Duodenal mucosa (tissue), 2 donors: ENCODE results near the gene FAM180A.

Source experiments
- H3K27ac ChIP-seq: one replicate; pipeline ENCODE4 v1.7.0; 2013; ENCODE audit warnings: low read depth, low read length
- H3K27me3 ChIP-seq, 2 donors: one replicate each; pipeline ENCODE4 v1.7.0; 2013; ENCODE audit warnings: low read length in 2 of 2, control low read depth in 1 of 2; ENCODE audit not compliant: insufficient read depth in 2 of 2, control insufficient read depth in 1 of 2
- H3K36me3 ChIP-seq, 2 donors: one replicate each; pipeline ENCODE4 v1.7.0; 2013; ENCODE audit warnings: low read length in 2 of 2, control low read depth in 1 of 2; ENCODE audit not compliant: insufficient read depth in 2 of 2, control insufficient read depth in 1 of 2
- H3K4me1 ChIP-seq, 2 donors: one replicate each; pipeline ENCODE4 v1.7.0; 2013; ENCODE audit warnings: low read length in 2 of 2, control low read depth in 1 of 2; ENCODE audit not compliant: insufficient read depth in 2 of 2, control insufficient read depth in 1 of 2
- H3K4me3 ChIP-seq, 2 donors: one replicate each; pipeline ENCODE4 v1.7.0; 2013; ENCODE audit warnings: low read length in 2 of 2, low read depth in 1 of 2
- H3K9ac ChIP-seq, 2 donors: one replicate each; pipeline ENCODE4 v1.7.0; 2013; ENCODE audit warnings: low read length in 2 of 2, low read depth in 1 of 2
- H3K9me3 ChIP-seq, 2 donors: one replicate each; pipeline ENCODE4 v1.7.0; 2013; ENCODE audit warnings: low read length in 2 of 2, control low read depth in 1 of 2; ENCODE audit not compliant: control insufficient read depth in 1 of 2

Gene FAM180A

DNA sequence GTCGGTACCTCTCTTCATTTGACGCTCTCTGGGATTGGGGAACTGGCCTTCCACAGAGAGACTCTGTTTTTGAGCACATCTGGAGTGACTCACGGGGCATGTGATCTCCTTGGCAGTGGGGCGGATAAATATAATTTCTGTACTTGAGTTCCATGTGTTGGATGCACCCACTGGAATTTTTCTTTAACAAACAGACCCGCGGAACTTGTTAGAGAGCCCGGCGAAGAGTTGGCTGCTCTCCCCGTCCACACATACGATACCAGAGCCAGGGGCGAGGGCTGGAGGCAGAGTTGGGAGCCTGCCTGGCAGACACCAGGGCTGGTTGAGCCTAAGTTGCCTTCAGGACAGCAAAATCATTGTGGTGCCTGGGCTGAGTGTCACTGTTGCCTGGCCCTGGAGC lies at the start of gene FAM180A:
Gene FAM180A, minus strand, starts transcription at position 44 of the 400 bp plus-strand sequence. CDS start 233 bp downstream, outside the sequence.
- Histone ChIP-seq H3K27ac (peak within 1 kb of the TSS; percentile 5), H3K9ac (no peak within 1 kb of the TSS), H3K27me3 (no peaks in the 10 kb centered on the region), H3K9me3 (no peaks in the 10 kb centered on the region), H3K4me1 (no peaks in the 10 kb centered on the region), H3K4me3 (peak within 1 kb of the TSS in 1 of 2 donors; percentile 13), H3K36me3 (no peaks in the 10 kb centered on the region)

DNA sequence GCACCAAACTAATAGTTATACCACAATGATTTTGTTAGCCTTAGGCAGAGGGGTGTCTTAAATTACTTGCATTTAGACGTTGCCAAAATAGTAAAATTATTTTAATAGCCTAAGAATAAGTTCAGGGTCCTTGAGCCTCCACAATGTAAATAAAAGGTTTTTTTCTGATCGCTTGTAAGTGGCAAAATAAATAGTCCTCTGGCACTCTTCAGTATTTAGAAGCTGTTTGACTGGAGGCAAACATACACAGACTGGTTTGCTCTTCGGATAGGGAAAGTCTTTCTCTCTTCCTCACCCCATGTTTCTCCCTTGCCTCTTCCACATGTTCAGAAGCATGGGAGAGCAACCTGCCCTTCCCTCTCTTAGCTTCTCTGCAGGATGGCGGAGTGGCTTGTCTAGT lies 49.5 kb upstream of the FAM180A start:
- H3K36me3 ChIP-seq: no peaks in the 10 kb centered on the region
- no peak overlapping the region for H3K4me3 ChIP-seq
- H3K4me1 ChIP-seq: no peaks in the 10 kb centered on the region
- no peaks in the 10 kb centered on the region for H3K27me3 ChIP-seq
- H3K27ac ChIP-seq: no peak overlapping the region
- H3K9me3 ChIP-seq: no peaks in the 10 kb centered on the region
- H3K9ac ChIP-seq: no peak overlapping the region

DNA sequence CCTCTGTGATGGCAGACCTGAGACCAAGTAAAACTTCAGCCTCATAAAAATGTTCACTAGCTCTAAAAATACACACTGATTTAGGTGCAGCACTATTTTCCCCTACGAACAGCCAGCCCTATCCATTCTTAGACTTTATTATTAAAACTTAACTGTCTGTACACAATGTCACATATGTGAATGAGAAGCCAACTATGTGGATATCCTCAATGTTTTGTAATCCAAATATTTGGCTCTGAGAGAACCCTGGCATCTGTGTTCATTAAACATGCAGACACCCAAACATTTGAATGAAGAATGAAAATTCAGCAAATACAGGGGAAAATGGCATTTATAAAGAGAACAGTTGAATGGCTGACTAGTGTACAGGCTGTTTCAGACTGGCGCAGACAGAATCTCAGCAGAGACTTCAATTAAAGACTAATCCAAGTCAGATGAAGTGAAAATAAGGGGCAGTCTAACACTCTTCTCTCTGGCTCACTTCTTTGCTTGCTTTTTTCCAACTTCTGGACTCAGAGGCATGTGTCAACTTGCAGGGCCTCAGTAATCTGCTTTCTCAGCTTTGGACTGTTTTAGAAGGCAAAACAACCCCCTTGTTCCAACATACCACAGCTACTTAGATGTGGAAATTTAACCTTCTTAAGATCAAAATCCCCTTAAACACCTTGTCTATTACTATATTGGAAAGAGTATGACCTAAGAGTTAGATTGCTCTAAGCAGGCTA lies 47.4 kb upstream of the FAM180A start:
- no peaks in the 10 kb centered on the region for H3K4me1 ChIP-seq
- H3K9ac ChIP-seq: no peak overlapping the region
- H3K27me3 ChIP-seq: no peaks in the 10 kb centered on the region
- H3K9me3 ChIP-seq: no peaks in the 10 kb centered on the region
- no peak overlapping the region for H3K4me3 ChIP-seq
- no peak overlapping the region for H3K27ac ChIP-seq
- H3K36me3 ChIP-seq: no peaks in the 10 kb centered on the region

DNA sequence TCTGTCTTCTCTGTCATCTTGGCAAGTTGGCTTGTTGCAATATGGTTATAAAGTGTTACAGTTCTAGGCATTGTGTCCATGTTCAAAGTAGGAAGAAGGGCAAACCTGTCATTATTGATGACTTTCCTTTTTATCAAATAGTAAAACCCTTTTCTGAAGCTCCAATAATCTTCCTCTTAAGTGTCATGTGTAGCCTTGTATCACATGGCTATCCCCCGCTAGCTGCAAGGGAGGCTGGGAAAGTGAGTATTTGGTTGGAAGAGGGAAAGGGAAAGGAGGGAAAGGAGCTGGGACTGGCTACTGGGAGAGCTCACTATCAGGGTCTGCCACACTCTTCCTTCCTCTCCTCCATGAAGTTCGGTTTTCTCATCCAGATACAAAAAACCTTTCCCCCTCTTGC lies 45.2 kb upstream of the FAM180A start:
- Histone ChIP-seq H3K4me3 (no peak overlapping the region), H3K27me3 (no peaks in the 10 kb centered on the region), H3K9me3 (no peaks in the 10 kb centered on the region), H3K9ac (no peak overlapping the region), H3K4me1 (no peaks in the 10 kb centered on the region), H3K27ac (no peak overlapping the region), H3K36me3 (no peaks in the 10 kb centered on the region)

DNA sequence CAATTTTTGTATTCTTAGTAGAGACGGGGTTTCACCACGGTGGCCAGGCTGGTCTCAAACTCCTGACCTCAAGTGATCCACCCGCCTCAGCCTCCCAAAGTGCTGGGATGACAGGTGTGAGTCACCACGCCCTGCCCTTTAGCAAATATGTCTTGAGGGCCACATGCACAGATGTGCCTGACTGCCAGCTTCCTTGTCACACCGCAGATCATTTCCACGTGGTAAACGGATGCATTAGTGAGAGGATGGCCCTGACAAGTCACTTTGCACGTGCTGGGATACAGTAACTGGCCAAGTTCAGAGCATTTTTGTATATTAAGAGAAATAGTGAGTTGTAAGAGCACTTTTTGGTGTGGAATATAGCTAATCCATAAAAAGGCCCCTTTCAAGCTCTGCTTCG lies 44.3 kb upstream of the FAM180A start:
- Histone ChIP-seq H3K4me1 (no peaks in the 10 kb centered on the region), H3K27me3 (no peaks in the 10 kb centered on the region), H3K36me3 (no peaks in the 10 kb centered on the region), H3K9me3 (no peaks in the 10 kb centered on the region), H3K9ac (no peak overlapping the region), H3K27ac (no peak overlapping the region), H3K4me3 (no peak overlapping the region)

DNA sequence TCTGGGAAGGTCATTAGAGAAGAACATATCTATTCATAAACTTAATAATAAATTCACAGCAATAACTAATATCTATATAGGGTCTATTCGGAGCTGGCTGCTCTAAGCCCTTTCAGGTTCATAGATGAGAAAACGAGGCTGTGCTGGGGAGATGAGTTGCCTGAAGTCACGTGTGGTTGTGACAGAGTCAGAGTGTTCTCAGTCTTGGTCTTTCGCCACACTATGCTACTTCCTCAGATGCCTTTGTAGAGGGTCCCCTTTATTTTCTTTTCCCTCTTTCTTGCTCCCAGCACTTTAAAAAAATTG lies 43.7 kb upstream of the FAM180A start:
- no peaks in the 10 kb centered on the region for H3K4me1 ChIP-seq
- no peak overlapping the region for H3K27ac ChIP-seq
- H3K9ac ChIP-seq: no peak overlapping the region
- H3K4me3 ChIP-seq: no peak overlapping the region
- H3K9me3 ChIP-seq: no peaks in the 10 kb centered on the region
- no peaks in the 10 kb centered on the region for H3K36me3 ChIP-seq
- no peaks in the 10 kb centered on the region for H3K27me3 ChIP-seq

DNA sequence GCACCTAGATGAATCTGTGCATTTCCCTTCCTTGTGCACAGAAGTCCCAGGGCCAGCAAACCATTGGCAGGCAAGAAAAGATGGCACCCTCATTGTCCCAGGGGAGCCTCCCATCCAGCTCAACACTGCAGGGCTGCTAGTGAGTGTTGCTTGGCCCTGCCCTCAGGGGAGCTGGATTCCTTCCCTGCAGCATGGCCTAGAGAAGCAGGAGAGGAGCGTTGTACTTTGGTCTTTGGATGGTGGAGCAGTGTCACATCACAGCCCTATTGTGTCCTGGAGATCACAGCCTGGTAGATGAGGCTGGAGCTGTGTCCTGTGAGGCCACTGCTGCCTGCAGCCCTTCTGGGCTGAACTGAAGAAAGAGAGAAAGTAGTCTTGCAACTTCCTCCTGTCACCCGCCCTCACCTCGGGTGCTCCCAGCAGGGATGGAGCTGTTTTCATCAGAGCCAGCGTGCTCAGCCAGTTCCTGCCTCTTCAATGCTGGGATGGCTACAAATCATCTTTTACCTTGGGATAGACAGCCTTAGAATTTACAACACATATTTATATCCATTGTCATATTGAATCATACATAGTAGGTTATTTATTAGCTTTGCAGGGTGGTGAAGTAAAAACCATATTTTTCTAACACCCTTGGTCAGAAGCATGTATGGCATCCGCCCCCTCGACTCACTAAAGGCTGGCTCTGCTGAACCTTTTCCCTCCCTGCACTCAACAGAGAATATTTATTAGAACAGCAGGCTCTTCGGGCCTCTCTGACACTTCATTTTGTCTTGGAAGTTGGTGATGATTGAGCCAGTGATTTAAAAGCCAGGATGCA lies 43.1 kb upstream of the FAM180A start:
- no peaks in the 10 kb centered on the region for H3K36me3 ChIP-seq
- no peak overlapping the region for H3K27ac ChIP-seq
- H3K9ac ChIP-seq: no peak overlapping the region
- no peaks in the 10 kb centered on the region for H3K27me3 ChIP-seq
- no peaks in the 10 kb centered on the region for H3K9me3 ChIP-seq
- H3K4me1 ChIP-seq: no peaks in the 10 kb centered on the region
- no peak overlapping the region for H3K4me3 ChIP-seq

DNA sequence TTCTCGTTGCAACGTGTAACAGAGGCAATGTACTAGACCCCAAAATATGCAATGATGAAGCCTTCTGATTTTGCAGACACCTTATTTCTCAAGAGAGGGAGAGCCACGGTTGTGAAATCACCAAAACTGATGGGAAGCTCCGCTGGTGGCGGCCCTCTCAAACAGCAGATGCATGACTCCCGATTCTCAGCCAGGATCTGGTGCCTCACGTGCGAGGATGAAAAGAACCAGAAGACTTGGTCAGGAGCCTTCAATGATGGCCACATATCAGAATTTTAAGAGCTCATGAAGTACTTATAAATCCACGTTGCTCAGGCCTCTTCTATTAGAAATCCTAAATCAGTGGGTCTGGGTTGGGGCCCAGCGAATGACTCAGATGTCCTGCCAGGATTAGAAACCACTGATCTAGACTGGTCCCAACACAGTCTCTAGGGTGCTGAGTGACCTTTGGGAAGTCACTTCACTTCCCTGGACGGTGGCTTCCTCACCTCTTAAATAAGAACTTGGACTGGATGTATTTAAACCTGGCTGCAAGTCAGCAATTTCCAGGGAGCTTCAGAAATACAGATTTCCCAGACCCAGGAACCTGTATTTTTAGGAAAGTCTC lies 41.9 kb upstream of the FAM180A start:
- H3K36me3 ChIP-seq: no peaks in the 10 kb centered on the region
- H3K27ac ChIP-seq: no peak overlapping the region
- no peaks in the 10 kb centered on the region for H3K9me3 ChIP-seq
- no peaks in the 10 kb centered on the region for H3K27me3 ChIP-seq
- H3K4me3 ChIP-seq: no peak overlapping the region
- no peak overlapping the region for H3K9ac ChIP-seq
- H3K4me1 ChIP-seq: no peaks in the 10 kb centered on the region

DNA sequence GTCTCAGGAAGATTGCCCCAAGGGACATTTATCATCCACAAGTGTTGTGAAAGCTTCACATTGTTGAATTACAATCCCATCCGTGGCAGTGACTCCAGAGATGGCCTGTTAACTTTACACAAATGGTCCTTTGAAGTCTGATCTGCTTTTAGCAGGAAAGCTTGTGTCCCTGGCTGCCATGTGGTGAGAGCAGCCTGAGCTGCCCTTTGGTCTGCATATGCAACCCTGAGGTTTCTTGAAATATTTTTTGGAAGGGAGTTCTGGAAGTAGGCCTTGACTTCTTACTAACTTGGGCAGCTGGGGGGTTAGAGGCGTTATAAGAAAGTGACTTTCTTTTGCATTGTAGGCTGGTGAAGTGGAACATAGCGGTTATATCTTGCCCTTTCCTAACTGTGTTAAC lies 41.3 kb upstream of the FAM180A start:
- no peaks in the 10 kb centered on the region for H3K36me3 ChIP-seq
- no peak overlapping the region for H3K4me3 ChIP-seq
- H3K4me1 ChIP-seq: no peaks in the 10 kb centered on the region
- H3K9me3 ChIP-seq: no peaks in the 10 kb centered on the region
- no peak overlapping the region for H3K9ac ChIP-seq
- no peaks in the 10 kb centered on the region for H3K27me3 ChIP-seq
- no peak overlapping the region for H3K27ac ChIP-seq

DNA sequence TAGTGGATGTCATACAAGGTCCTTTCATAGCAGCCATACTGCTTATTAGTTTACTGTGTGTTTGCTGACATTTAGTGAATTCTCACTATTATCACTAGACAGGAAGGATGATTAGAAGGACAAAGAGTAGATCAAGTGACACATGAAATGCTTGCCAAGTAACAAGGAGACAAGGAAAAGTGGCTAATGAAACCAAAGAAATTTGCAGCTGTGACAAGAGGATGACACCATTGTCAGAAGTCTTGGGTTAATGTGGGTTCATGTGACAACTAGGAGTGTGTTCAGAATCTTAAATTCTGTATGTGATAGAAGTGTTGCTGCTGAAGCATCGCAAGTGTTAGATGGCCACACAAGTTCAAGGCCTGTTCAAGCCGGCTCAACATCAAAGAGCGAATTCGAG lies 40.8 kb upstream of the FAM180A start:
- Histone ChIP-seq H3K36me3 (no peaks in the 10 kb centered on the region), H3K27ac (no peak overlapping the region), H3K4me3 (no peak overlapping the region), H3K9me3 (no peaks in the 10 kb centered on the region), H3K9ac (no peak overlapping the region), H3K27me3 (peaks cover 0 to 4% of the 10 kb centered on the region in 2 donors), H3K4me1 (no peaks in the 10 kb centered on the region)
